ENCODE measurements around the gene CCDC66. TPM values are rescaled to one million over a fixed set of nuclear protein-coding genes. Genes with fewer than 3 reads are reported as not detected.

The CCDC66 gene
- total and polyA plus RNA-seq, 2 of the 4 experiments (the other 2 are of a cell fraction), result 6.0 to 9.1 TPM

GRCh38 chr3:56622381-56622780, 65.4 kb downstream of the CCDC66 start:
- Histone ChIP-seq H2AK5ac (ENCODE audit: low read depth, low read length) (no peak overlapping the region), H3K27ac (ENCODE audit: insufficient read depth, low read length) (no peak overlapping the region), H4K8ac (ENCODE audit: low read depth in 2 of 2, low read length in 2 of 2) (no peak overlapping the region), H3K36me3 (ENCODE audit: control insufficient read depth, insufficient read depth, low read length) (peaks cover 20% of the 10 kb centered on the region), H3K9ac (ENCODE audit: low read depth, low read length) (no peak overlapping the region), H3K14ac (replicated peaks; ENCODE audit: low read depth, low read length) (no peak overlapping the region), H4K20me1 (ENCODE audit: insufficient read depth, low read length) (no peaks in the 10 kb centered on the region), H3K4ac (ENCODE audit: low read depth, low read length) (no peak overlapping the region), H4K91ac (ENCODE audit: insufficient read depth, low read depth, low read length) (no peak overlapping the region), H2BK120ac (ENCODE audit: low read depth, low read length) (no peak overlapping the region), H3K9me3 (ENCODE audit: control insufficient read depth, insufficient read depth, low read length) (no peaks in the 10 kb centered on the region), H4K5ac (ENCODE audit: low read depth, low read length) (no peak overlapping the region), H3K4me3 (ENCODE audit: insufficient read depth, low read depth, low read length) (no peak overlapping the region), H3K56ac (ENCODE audit: extremely low read depth, insufficient read depth, low read length) (no peak overlapping the region), H3K4me2 (ENCODE audit: low read depth, low read length) (no peak overlapping the region), H2BK15ac (ENCODE audit: low read depth, low read length) (no peak overlapping the region), H3K23ac (ENCODE audit: low read depth, low read length) (no peak overlapping the region), H2AK9ac (replicated peaks; ENCODE audit: low read depth, low read length, poor library complexity) (no peak overlapping the region), H3K79me1 (ENCODE audit: low read depth in 1 of 2, low read length in 2 of 2) (peaks cover 2 to 3% of the 10 kb centered on the region in 2 experiments; a peak in 1 of 4 replicates), H3K27me3 (ENCODE audit: control insufficient read depth, insufficient read depth, low read length) (no peaks in the 10 kb centered on the region), H2BK20ac (ENCODE audit: low read depth, low read length) (no peak overlapping the region), H2BK5ac (ENCODE audit: low read depth, low read length, poor library complexity, severe bottlenecking) (no peak overlapping the region), H3K4me1 (ENCODE audit: control insufficient read depth, insufficient read depth, low read length) (peaks cover 2% of the 10 kb centered on the region; the same call in 1 of the 2 replicates), H2AFZ (replicated peaks; ENCODE audit: low read length, poor library complexity) (no peak overlapping the region), H3K18ac (ENCODE audit: low read depth, low read length) (no peak overlapping the region), H3K9me1 (ENCODE audit: insufficient read depth, low read length) (no peaks in the 10 kb centered on the region)
- dilution Hi-C loops (cut with HindIII; ENCODE audit: low sequenced_read_pairs, unreplicated experiment), result no loop called here
- ChIA-PET POLR2A (ENCODE audit: unreplicated experiment) (no interaction called here), CTCF (no interaction called here)
- no peak for TF ChIP-seq MAZ (IDR thresholded peaks at IDR 0.05; ENCODE audit: borderline replicate concordance, low read depth, low read length)
- ATAC-seq (ENCODE audit: low read depth), result no peak
- WGBS, 2 experiments (ENCODE audit: extremely low coverage in 2 of 2, insufficient read length in 1 of 2), result no CpG with 5 or more reads among the region's 3 CpGs
- BruUV-seq (replicated peaks), result no TSS peak
- in situ Hi-C loops (cut with MboI; ENCODE audit: low sequenced_read_pairs), result no loop called here
- intact Hi-C loops (cut with micrococcal nuclease), result loop anchor here (5.0 kb wide), 1 partner anchor 40 kb away; no protein-coding TSS in a partner anchor
- DNase-seq, result no peak
